Measurements from ENCODE around the gene RELN.
"Not testable (repeated sequence)": the region's sequence is repeated elsewhere in the genome, so short reads cannot be mapped to it uniquely, and the experiment has no call there.

Gene RELN

DNA sequence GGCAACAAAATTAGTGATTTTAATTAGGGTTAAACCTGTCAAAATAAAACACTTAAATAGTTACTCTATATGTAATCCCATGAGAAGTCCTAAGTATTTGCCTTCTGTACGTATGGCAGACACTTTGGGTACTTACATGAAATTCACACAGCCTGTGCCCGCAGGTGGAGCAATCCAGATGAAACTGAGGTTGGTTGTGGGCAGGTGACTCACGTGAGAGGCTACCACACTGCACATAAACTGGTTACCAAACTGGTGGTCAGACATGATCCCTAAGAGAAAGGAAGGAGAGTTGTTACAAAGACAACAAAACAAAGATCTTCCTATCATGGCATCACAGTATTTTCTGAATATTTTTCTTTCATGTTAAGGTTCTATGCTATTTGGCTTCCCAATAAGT, 156.1 kb downstream of the RELN start:
- DNase-seq (ENCODE audit: low spot score): no peak

DNA sequence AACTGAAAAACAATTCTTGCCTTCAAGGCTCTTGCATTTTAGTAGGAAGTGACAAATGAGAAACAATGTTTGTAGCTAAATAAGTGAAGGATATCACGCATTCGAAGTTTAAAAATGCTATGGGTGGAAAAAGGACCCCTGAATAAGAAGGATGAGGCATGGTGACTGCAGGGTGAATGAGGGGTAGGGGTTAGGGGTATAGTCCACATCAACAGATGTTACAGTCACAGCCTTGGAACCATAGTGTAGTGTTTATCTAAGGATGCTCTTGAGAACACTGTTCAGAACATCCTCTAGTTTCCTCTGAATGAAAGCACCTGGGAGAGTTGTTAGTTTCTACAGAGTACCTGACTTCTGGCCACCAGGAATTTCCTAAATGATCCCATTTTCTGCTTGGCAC, 157.0 kb downstream of the RELN start:
- no peak for DNase-seq (ENCODE audit: low spot score)

DNA sequence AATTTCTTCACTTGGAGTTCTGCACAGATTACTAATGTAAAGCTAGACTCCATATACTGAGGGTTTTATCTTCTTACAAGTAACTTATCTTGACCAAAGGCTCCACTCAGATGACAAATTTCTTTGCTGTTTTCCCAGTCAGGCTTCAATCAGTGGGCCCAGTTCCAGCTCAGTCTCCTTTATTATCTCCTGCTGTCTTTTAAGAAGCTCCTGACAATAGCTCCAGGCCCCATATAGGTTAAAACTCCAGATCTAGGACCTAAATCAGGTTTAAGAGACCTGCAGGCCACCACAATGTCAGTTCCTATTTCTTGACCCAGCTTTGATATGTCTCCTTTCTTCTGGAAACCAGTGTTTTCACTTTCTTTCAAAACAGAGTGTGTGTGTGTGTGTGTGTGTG, 165.2 kb downstream of the RELN start:
- DNase-seq (ENCODE audit: low spot score): no peak

DNA sequence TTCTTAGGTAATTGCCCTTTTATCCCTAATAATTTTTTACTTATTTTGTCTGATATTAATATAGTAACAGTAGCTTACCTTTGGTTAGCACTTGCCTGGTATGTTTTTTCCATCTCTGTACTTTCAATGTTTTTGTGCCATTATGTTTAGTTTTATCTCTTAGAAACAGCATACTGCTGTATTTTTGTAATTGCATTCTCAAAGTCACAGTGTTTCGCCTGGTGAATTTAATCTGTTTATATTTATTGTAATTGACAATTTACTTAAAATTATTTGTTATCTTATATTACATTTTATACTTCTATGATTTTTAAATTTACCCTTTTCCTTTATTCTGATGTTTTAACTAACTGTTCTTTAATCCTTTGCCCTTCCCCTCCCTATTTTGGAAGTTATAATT, 166.4 kb downstream of the RELN start:
- DNase-seq (ENCODE audit: low spot score): no peak

DNA sequence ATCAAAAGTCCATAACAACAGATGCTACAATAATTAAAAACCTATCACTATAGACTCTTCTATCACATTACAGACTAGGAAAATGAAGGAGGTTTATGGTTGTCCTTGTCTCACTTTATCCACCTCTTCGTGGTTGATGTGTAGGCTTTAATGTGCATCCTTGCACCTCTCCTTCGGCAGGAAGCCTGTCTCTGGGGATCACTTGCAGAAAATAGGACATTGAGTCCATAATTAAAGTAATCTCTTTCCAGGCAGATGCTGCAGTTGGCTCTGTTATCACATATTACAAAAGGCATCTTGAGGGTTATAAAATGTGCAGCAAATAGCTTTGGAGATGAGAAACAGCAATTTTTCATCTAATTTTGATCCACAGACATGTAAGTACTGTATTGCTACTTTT, 168.4 kb downstream of the RELN start:
- DNase-seq (ENCODE audit: low spot score): no peak

DNA sequence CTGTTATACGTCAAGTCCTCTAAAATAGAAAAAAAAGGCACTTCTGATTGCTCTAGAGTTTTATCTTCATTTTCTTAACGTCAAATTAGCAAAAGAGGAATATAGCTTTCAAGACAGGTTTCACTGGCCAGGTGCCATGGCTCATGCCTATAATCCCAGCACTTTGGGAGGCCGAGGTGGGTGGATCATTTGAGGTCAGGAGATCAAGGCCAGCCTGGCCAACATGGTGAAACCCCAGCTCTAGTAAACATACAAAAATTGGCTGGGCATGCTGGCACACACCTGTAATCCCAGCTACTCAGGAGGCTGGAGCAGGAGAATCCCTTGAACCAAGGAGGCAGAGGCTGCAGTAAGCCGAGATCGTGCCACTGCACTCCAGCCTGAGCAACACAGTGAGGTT, 173.5 kb downstream of the RELN start:
- not testable (repeated sequence) for DNase-seq (ENCODE audit: low spot score)

DNA sequence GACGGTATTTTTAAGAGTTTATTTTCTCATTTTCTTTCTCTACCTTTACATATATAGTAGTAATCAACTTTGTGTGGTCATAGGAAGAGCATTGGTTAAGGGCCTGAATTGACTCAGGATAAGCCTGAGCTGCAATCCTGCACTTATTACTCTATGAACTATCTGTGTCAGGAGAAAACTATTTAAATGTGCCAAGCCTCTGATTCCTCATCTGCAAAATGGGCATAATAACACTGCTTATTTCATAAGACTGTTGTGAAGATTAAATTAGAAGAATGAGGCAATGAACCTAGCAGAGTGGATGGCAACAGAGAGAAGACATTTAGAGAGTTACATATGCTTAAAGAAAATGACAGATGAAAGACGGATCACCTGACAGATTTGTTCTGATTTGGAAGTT, 175.5 kb downstream of the RELN start:
- DNase-seq (ENCODE audit: low spot score): no peak

DNA sequence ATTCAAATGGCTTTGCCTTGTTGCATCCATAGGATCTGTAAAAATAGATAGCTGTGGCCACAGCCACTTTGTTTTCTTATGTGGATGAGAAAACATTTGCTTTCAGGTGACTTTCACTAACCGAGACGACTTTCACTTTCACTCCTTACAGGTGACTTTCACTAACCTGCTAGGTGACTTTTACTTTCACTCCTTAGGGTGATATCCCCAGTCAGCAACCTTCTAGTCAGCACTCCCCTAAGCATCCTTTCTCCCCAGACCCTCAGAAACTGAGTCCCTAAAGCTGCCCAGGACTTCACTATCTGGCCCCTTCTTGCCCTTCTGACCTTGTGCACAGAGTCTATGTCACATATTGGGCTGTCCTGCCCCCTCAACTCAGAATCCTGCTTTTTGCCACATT, 177.5 kb downstream of the RELN start:
- DNase-seq (ENCODE audit: low spot score): no peak

DNA sequence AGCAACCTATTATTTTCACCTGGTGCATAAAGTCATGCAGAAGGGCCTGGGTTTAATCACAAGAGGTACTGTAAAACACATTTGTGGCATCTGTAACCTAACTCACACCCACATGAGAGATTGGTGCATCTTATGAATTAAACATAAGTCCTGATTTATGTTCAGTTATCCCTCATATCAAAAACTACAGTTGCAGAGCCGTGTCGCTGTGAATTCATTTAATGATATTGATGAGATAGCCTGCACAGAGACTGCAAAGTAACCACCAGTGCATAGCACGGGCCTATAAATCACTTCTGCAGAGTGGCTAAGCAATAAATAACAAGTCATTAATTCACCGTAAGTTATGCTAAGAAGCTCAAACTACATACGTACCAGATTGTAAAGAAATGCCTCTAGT, 178.2 kb downstream of the RELN start:
- no peak for DNase-seq (ENCODE audit: low spot score)

DNA sequence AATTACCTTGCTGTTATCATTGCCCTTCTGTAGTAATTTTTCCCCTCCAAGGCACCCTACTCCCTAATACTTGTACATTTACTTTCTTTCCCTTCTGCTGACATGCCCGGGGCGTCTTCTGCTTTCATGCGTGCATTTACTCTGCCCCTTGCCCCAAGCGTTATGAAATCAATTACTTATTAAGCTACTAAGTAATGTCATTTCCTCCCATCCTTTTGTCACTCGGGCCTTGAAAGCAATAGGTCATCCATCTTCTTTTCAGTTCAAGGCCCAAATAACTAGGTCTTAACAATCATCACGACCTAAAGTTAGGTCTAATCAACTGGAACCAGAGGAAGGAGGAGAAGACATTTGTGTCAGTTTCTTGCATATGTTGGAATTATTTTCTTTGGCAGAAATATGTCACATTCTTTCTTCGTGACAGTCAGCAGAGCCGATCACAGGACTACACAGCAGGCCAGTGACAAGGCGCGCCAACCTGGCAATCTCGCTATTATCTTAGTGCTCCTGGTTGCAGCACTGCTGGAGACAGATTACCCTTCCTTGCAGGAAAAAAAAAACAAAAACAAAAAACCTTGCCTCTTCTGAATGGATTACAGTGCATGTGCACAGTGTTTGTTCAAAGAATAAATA, 179.2 kb downstream of the RELN start:
- no peak for DNase-seq (ENCODE audit: low spot score)

DNA sequence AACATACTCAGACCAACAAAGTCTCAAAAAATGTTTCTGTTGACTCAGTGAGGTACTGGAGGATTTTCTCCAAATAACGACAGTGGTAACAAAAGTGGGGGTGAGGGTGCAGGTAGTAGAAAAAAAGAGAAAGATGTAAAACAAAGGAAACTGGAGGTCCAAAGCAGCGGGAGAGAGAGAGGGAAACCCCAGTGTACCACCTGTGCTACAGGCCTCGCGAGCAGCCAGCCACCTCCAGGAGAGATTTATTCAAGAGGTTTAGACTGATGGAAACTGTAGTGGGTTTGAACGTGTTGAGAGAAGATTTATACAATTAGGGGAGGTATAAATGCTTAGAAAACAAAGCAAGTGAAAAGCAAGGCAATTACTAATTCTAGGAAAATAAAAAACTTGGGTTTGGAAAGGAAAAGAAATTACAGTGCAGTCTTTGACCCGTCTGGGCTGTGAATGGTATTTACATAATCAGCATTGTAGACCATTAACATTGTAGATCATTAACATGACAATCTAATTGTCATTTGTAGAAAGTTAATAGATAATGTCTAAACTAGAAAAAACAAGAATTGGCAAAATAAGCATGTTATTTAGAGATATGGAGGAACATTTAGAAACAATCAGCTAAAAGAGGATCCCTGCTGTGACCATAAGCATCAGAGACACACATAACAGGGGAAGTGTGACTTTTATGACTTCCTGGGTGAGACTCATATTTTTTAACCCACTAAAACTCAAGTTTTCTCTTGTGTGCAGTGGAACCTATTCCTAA, 180.0 kb downstream of the RELN start:
- DNase-seq (ENCODE audit: low spot score): no peak

DNA sequence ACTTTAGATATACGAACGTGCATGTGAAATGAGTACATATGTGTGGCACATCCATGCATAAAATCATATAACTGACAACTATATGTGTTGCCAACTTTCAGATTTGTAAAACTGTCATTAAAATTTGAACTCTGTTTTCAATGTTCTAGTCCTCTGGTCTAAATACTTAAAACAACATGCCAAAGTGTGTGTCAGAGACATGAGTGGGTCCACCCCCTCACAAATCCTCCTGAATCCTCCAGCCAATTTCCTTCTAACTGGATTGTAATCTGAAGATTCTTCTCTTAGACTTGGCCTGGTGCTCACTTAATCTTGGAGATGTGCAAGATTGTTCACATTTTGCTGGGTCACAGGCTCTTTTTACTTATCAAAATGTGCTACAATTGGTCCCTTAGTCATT, 184.1 kb downstream of the RELN start:
- no peak for DNase-seq (ENCODE audit: low spot score)

DNA sequence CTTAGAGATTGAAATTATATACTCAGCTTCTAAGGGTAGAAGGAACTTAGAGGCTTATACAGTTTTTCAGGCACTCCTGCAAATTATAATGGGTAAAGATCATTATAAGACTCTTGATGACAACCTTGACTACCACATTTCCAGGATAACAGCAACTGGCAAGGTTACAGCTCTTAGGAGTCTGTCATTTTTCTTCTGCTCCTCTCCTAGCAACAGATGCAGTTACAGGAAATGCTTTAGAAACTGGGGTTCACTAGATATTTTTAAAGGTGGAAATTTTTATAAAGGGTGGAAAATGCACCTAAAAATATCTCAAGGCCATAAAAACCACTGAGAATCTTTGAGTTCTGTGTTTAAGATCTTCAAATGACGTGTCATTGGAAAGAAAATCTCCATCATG, 185.8 kb downstream of the RELN start:
- DNase-seq (ENCODE audit: low spot score): no peak

DNA sequence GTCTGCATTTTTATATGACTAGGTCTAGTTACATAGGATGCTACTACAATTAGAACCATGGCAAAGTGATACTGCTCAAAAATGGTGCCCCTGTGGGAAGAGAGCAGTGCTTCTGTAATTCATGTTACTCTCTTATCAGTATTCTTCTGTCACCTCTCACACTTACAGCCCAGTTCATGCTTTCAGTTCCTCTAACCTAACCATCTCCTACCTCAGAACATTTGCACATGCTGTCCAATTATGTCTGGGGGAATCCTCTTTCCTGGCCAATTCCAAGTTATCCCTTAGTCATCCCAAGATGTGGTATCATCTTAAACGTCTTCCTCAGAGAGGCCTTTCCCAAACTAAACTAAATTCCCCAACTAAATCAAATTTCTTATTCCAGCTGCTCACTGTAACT, 190.2 kb downstream of the RELN start:
- no peak for DNase-seq (ENCODE audit: low spot score)

DNA sequence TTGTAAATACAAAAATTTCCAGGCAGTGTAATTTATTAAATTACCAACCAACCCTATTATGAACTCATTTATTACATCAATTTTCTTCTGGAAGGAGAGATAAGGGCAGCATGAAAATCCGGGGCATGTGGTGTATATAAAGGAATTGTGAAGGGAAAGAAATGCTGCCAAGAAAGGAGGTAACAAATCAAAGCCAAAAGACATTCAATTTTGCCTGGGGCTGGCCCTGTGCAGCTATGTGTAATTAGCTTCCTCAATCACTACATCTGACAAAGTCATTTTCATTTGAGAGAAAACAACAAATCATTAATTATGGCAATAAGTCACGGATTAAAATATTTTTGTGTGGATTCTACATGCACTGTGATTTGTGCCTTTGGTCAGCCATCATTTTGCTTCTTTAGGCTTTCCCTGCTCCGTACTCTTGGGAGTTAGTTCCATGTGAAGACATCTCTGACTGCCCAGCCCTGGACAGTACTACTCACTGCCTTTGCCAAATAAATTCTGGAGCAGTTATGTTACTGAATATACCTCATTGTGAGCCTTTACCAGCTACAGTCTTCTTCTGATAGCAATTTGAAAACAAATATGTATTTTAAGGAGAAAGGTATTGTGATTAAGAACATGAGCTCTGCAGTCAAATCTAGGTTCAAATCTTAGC, 191.7 kb downstream of the RELN start:
- no peak for DNase-seq (ENCODE audit: low spot score)

DNA sequence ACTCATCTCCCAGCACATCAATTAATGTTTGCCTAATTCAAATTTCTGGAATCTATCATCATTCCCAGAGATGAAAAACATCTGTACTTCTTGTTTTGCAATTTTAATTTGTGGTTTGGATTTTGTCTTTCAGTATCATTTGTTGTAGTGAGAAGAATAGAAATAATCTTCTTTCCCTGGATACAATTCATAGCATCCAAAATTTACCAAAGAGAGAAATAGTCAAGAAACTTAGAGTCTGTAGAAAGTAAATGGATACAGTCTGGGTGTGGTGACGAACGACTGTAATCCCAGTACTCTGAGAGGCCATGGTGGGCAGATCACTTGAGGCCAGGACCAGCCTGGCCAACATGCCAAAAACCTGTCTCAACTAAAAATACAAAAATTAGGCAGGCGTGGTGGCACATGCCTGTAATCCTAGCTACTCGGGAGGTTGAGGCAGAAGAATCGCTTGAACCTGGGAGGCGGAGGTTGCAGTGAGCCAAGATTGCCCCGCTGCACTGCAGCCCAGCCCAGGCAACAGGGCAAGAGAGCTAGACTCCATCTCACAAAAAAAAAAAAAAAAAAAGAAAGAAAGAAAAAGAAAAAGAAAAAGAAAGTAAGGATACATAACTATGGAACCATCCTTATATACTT, 193.0 kb downstream of the RELN start:
- DNase-seq (ENCODE audit: low spot score): no peak

DNA sequence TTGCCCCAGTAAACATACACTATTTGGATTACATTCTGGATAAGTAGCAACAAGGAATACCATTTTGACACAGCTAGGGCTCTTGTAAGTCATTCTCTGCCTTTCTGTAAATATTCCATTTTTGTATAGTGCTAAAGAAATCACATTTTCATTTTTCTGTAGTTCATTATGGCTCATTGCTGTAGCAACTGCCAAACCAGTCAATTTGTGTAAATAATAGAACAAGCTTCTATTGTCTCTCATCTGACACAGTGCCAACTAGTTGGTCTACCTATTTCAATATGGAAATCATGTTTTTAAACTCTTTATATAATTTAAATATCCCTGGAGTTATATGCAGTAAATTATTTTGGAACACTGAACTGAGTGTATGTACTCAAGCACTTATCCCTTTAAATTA, 193.7 kb downstream of the RELN start:
- DNase-seq (ENCODE audit: low spot score): no peak

DNA sequence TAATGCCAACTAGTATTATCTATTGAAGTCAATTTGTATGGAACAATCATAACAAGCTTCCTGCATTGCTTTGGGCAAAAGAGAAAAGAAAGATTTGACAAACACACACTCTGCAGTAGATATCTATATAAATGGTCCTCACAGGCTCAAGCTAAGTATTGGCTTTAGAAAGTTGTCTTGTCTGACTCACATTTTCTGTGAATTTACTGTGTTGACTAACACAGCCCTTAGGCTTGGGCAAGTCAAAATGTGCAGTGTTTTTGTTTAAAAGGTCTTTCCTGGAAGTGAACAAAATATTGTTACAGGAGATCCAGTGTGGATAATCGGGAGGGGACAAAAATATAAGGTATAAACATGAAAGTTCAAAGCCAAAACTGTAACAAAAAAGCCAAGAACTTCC, 194.4 kb downstream of the RELN start:
- no peak for DNase-seq (ENCODE audit: low spot score)

DNA sequence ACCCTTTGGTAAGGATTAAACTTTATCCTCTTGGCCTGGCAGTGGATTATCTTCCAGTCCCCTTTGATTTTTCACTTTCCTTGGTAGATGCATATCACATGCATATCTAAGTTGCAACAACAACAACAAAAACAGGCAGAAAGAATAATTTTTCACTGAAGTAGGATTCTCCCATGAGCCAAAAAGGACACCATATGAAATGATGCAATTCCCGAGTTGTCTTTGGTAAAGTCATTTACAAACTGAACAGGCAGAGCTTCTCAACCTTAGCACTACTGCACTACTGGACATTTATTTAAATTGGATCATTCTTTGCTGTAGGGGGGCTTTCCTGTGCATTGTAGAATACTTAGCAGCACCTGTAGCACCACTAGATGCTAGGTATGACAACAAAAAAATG, 195.0 kb downstream of the RELN start:
- DNase-seq (ENCODE audit: low spot score): no peak

DNA sequence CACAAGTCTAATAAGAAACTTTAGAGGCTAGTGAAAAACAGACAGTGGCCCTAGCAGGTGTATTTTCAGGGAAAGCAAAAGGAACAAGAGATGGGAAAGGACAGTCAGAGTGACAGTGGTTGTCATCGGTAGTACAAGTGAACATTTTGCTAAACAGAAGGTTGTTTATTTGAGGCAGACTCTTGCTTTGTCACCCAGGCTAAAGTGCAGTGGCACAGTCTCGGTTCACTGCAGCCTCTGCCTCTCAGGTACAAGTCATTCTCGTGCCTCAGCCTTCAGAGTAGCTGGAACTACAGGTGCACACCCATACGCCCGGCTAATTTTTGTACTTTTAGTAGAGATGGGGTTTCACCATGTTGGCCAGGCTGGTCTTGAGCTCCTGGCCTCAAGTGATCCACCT, 195.8 kb downstream of the RELN start:
- no peak for DNase-seq (ENCODE audit: low spot score)

DNA sequence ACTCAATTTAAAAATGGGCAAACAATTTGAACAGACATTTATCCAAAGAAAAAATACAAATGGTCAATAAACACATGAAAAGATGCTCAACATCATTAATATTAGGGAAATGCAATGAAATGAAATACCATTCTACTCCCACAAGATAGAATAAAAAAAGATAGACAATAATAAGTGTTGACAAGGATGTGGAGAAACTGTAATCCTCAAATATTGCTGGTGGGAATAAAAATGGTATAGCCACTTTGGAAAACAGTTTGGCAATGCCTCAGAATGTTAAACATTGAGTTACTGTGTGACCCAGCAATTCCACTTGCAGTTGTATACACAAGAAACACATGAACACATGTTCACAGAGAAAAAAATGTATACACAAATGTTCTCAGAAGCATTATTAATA, 197.6 kb downstream of the RELN start:
- no peak for DNase-seq (ENCODE audit: low spot score)

DNA sequence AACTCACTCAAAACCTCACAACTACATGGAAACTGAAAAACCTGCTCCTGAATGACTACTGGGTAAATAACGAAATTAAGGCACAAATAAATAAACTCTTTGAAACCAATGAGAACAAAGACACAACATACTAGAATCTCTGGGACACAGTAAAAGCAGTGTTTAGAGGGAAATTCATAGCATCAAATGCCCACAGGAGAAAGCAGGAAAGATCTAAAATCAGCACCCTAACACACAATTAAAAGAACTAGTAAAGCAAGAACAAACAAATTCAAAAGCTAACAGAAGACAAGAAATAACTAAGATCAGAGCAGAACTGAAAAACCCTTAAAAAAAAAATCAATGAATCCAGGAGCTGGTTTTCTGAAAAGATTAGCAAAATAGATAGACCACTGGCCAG, 202.4 kb downstream of the RELN start:
- not testable (repeated sequence) for DNase-seq (ENCODE audit: low spot score)

DNA sequence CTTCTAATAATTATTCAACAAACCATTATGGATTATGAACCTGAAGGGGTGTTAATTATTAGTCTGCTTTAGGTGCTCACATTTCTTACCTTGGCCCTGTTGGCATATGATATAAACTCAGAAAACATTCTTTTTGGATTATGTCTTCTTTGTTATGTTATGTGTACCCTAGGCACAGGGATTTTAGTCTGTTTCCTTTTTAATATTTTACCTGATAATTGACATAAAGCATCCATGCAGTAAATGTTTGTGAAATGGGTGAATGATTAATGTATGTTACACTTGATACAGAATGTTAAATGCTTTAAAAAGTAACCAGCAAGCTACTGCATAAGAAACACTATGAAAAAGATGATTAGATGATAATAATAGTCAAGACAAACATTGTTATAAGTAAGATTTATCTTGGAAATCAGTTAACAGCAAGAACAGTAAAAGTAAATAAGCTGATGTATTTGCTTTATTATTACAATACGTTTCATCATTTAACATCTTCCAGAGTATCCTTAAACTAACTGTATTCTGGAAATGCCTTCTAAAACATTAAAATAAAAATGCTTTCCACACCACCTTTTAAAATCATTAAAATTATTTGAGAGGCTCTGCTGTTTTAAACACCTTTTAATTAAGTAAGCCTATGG, 204.7 kb downstream of the RELN start:
- DNase-seq (ENCODE audit: low spot score): no peak
